Natural killer cell (primary cell): ENCODE data around the gene HBD. TPM values are rescaled to one million over a fixed set of nuclear protein-coding genes. Genes with fewer than 3 reads are reported as not detected.
"Not testable (repeated sequence)": the region's sequence is repeated elsewhere in the genome, so short reads cannot be mapped to it uniquely, and the experiment has no call there.

Experiments used
- ATAC-seq, 3 donors: fragments of 150-1000 bp in 2 of 3; fragments of 200-7000 bp in 1 of 3; cut with Tn5 transposase; 1 replicate in 1 of 3; 2 replicates in 2 of 3; pipeline ENCODE4 v1.10.0; 2021; ENCODE audit warnings: mild to moderate bottlenecking in 2 of 3, moderate library complexity in 2 of 3
- DNase-seq, 2 donors: peaks; one replicate each; pipeline versions ENCODE4 v3.0.0 to v3.0.0-alpha.2; 2013 to 2021; ENCODE audit warnings: mixed read lengths in 1 of 2
- H3K27ac ChIP-seq: one replicate; pipeline ENCODE4 v1.5.1; 2013; ENCODE audit warnings: mild to moderate bottlenecking, low read length
- H3K27me3 ChIP-seq: one replicate; pipeline ENCODE4 v1.6.1; 2013; ENCODE audit warnings: low read length; ENCODE audit not compliant: control insufficient read depth, insufficient read depth
- H3K36me3 ChIP-seq: one replicate; pipeline ENCODE4 v1.6.1; 2013; ENCODE audit warnings: low read length; ENCODE audit not compliant: control insufficient read depth, insufficient read depth
- H3K4me1 ChIP-seq: one replicate; pipeline ENCODE4 v1.6.1; 2013; ENCODE audit warnings: low read length; ENCODE audit not compliant: control insufficient read depth, insufficient read depth
- H3K4me3 ChIP-seq: one replicate; pipeline ENCODE4 v1.5.1; 2013; ENCODE audit warnings: low read length
- H3K9me3 ChIP-seq: one replicate; pipeline ENCODE4 v1.6.1; 2013; ENCODE audit warnings: low read length; ENCODE audit not compliant: control insufficient read depth, insufficient read depth
- H3K27ac Mint-ChIP-seq, 2 donors: one replicate each; pipeline ENCODE4 v1.8.0; 2022; ENCODE audit warnings: mild to moderate bottlenecking in 2 of 2, mixed read lengths in 2 of 2, moderate library complexity in 1 of 2
- H3K27me3 Mint-ChIP-seq, 2 donors: one replicate each; pipeline ENCODE4 v1.8.0; 2022; ENCODE audit warnings: low read depth in 2 of 2, mixed read lengths in 2 of 2
- H3K36me3 Mint-ChIP-seq: one replicate; pipeline ENCODE4 v1.8.0; 2022; ENCODE audit warnings: mixed read lengths
- H3K4me1 Mint-ChIP-seq, 2 donors: one replicate each; pipeline ENCODE4 v1.8.0; 2022; ENCODE audit warnings: mixed read lengths in 2 of 2
- H3K4me3 Mint-ChIP-seq: one replicate; pipeline ENCODE4 v1.8.0; 2022; ENCODE audit warnings: mild to moderate bottlenecking, moderate library complexity, mixed read lengths
- H3K9me3 Mint-ChIP-seq, 2 donors: one replicate each; pipeline ENCODE4 v1.8.0; 2022; ENCODE audit warnings: mixed read lengths in 2 of 2
- CTCF ChIP-seq: fragments of 200-600 bp; IDR thresholded peaks from one replicate; pipeline ENCODE4 v1.8.0; 2022; ENCODE audit warnings: antibody characterized with exemption
- WGBS: methylation state at CpG from one replicate; pipeline ENCODE4 v1.1.7; 2013; ENCODE audit warnings: missing lambda C conversion rate; ENCODE audit not compliant: insufficient coverage; 5-methylcytosine and 5-hydroxymethylcytosine counted together
- intact Hi-C: fragments of 100-400 bp; cut with micrococcal nuclease; formaldehyde crosslinking; loops from one replicate; pipeline ENCODE4 v1.14.2; 2022
- total RNA-seq, 4 donors: library from RNA; stranded (reverse); fragments of 120-200 nt in 1 of 4; gene quantifications; one replicate each; pipeline versions ENCODE4 v1.2.3 to v1.2.4, GENCODE V29; 2013 to 2022

Gene HBD
- total RNA-seq, 3 donors from 2014 or later (not counting 1 experiment from before 2014, with no cell fraction given), result not detected

GRCh38 chr11:5266609-5267008 lies 32.3 kb upstream of the HBD start:
- no peaks in the 10 kb centered on the region for H3K4me1 ChIP-seq
- peaks cover 0 to 2% of the 10 kb centered on the region in 2 donors for H3K9me3 Mint-ChIP-seq

GRCh38 chr11:5265832-5266231 lies 31.5 kb upstream of the HBD start:
- Histone ChIP-seq H3K27me3 (no peaks in the 10 kb centered on the region), H3K4me3 (no peak overlapping the region), H3K36me3 (no peaks in the 10 kb centered on the region), H3K9me3 (no peaks in the 10 kb centered on the region), H3K27ac (no peak overlapping the region), H3K4me1 (no peaks in the 10 kb centered on the region)
- Mint-ChIP-seq H3K27me3 (no peaks in the 10 kb centered on the region), H3K9me3 (peaks cover 0 to 2% of the 10 kb centered on the region in 2 donors), H3K27ac (no peak overlapping the region), H3K36me3 (no peaks in the 10 kb centered on the region), H3K4me3 (no peak overlapping the region), H3K4me1 (no peaks in the 10 kb centered on the region)
- TF ChIP-seq CTCF, result no peak
- ATAC-seq, result no peak
- 75% methylated on average over 1 of the region's 2 CpGs for WGBS
- no peak for DNase-seq
- intact Hi-C loops, result no loop called here

More at GRCh38 chr11:5266609-5267008, 32.3 kb upstream of the HBD start:
- Histone ChIP-seq H3K27me3 (no peaks in the 10 kb centered on the region), H3K27ac (no peak overlapping the region), H3K9me3 (no peaks in the 10 kb centered on the region), H3K36me3 (no peaks in the 10 kb centered on the region), H3K4me3 (no peak overlapping the region)
- H3K36me3 Mint-ChIP-seq, result no peaks in the 10 kb centered on the region
- H3K4me3 Mint-ChIP-seq, result no peak overlapping the region
- DNase-seq (no peak), ATAC-seq (no peak)
- H3K27me3 Mint-ChIP-seq, result no peaks in the 10 kb centered on the region
- H3K4me1 Mint-ChIP-seq, result no peaks in the 10 kb centered on the region
- H3K27ac Mint-ChIP-seq, result no peak overlapping the region
- intact Hi-C loops, result no loop called here
- TF ChIP-seq CTCF, result no peak

- Histone ChIP-seq H3K36me3 (no peaks in the 10 kb centered on the region), H3K27ac (no peak overlapping the region), H3K9me3 (no peaks in the 10 kb centered on the region), H3K4me3 (no peak overlapping the region), H3K4me1 (no peaks in the 10 kb centered on the region), H3K27me3 (no peaks in the 10 kb centered on the region)
- ATAC-seq (no peak), DNase-seq (no peak)
- no peak for TF ChIP-seq CTCF
- H3K4me1 Mint-ChIP-seq, result no peaks in the 10 kb centered on the region
- no peaks in the 10 kb centered on the region for H3K36me3 Mint-ChIP-seq
- no peak overlapping the region for H3K27ac Mint-ChIP-seq
- H3K9me3 Mint-ChIP-seq, result peaks cover 3 to 4% of the 10 kb centered on the region in 2 donors
- intact Hi-C loops, result no loop called here
- no peak overlapping the region for H3K4me3 Mint-ChIP-seq
- 90% methylated on average over 7 of the region's 7 CpGs for WGBS
- H3K27me3 Mint-ChIP-seq, result peaks cover 0 to 3% of the 10 kb centered on the region in 2 donors
These were observed 24.4 kb upstream of the HBD start for GRCh38 chr11:5258543-5259262.

DNA sequence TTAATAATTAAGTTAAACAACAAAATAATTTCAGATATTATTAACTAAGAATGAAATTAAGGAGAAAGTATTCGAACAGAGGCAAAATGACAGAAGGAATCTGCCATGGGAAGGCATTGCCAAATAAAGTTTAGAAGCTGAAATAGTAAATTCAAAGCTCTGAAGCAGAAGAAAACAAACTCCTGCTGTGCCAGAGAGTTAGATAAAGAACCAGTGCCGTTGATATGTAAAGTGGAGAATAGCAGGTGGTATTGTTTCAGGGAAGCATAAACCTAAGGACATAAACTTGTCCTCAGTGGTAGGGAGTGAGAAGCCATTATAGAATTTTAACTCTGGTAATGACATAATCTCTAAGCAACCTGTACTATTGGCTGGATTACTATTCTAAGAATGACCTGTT lies 23.0 kb upstream of the HBD start:
- DNase-seq (no peak), ATAC-seq (no peak)
- Mint-ChIP-seq H3K4me3 (no peak overlapping the region), H3K36me3 (no peaks in the 10 kb centered on the region), H3K4me1 (no peaks in the 10 kb centered on the region), H3K27me3 (peaks cover 0 to 3% of the 10 kb centered on the region in 2 donors), H3K9me3 (peaks cover 2 to 3% of the 10 kb centered on the region in 2 donors), H3K27ac (no peak overlapping the region)
- intact Hi-C loops, result no loop called here
- H3K36me3 ChIP-seq, result no peaks in the 10 kb centered on the region
- WGBS, result 77% methylated on average over 2 of the region's 2 CpGs
- no peak for TF ChIP-seq CTCF
- no peaks in the 10 kb centered on the region for H3K4me1 ChIP-seq
- H3K27ac ChIP-seq, result no peak overlapping the region
- no peaks in the 10 kb centered on the region for H3K27me3 ChIP-seq
- H3K4me3 ChIP-seq, result no peak overlapping the region
- H3K9me3 ChIP-seq, result no peaks in the 10 kb centered on the region

DNA sequence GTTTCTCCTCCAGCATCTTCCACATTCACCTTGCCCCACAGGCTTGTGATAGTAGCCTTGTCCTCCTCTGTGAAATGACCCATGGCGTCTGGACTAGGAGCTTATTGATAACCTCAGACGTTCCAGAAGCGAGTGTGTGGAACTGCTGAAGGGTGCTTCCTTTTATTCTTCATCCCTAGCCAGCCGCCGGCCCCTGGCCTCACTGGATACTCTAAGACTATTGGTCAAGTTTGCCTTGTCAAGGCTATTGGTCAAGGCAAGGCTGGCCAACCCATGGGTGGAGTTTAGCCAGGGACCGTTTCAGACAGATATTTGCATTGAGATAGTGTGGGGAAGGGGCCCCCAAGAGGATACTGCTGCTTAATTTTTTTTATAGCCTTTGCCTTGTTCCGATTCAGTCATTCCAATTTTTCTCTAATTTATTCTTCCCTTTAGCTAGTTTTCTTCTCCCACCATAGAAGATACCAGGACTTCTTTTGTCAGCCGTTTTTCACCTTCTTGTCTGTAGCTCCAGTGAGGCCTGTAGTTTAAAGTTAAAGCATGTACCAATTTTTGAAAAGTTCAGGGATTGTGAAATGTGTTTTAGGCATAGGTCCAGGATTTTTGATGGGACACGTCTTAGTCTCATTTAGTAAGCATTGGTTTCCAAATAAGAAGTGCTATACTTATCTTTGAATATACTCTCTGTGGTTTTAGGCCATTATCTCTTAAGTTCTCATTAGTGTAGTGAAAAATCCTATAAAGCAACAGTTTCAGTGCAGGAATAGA lies 20.5 kb upstream of the HBD start, which contains the start of gene HBG2:
Gene HBG2, minus strand, starts transcription at position 136 of the 768 bp plus-strand sequence. Its CDS starts 53 bp downstream, at position 83.
- intact Hi-C loops, result loop anchor here (1.0 kb wide), 1 partner anchor 9 kb away; no protein-coding TSS in a partner anchor
- not testable (repeated sequence) for H3K36me3 ChIP-seq, H3K36me3 Mint-ChIP-seq, H3K9me3 Mint-ChIP-seq, H3K4me3 Mint-ChIP-seq, H3K27me3 Mint-ChIP-seq, H3K4me1 Mint-ChIP-seq, H3K9me3 ChIP-seq, H3K27ac ChIP-seq, H3K27me3 ChIP-seq, H3K27ac Mint-ChIP-seq, ATAC-seq, H3K4me3 ChIP-seq, H3K4me1 ChIP-seq, DNase-seq
- 78% methylated on average over 3 of the region's 9 CpGs for WGBS
